Measurements from ENCODE around the gene CDC42BPA.
A peak's percentile ranks its signal among the peaks of the same experiment; 100 is the strongest.

Gene CDC42BPA

GRCh38 chr1:226940029-226940805 lies 378.1 kb downstream of the CDC42BPA start, which contains the start of gene COQ8A:
Gene COQ8A (plus strand): TSS chr1:226940294. CDS start chr1:226961386, 21,092 bp downstream.
- peak; percentile 97 for DNase-seq

Measured in KG1 (cell line).